HCT116 (cell line): ENCODE measurements around the gene HYAL1. TPM values are rescaled to one million over a fixed set of nuclear protein-coding genes. Genes with fewer than 3 reads are reported as not detected.

Experiments used
- ATAC-seq: fragments of 200-7000 bp; cut with Tn5 transposase; 2 replicates; pipeline ENCODE4 v1.9.1; 2020; ENCODE audit warnings: mild to moderate bottlenecking, moderate library complexity
- BruUV-seq: library from RNA; stranded (reverse); fragments of 400-500 nt; replicated peaks from 2 replicates; lab custom pipeline; 2021; lab: Mats Ljungman, UMichigan
- CTCF ChIA-PET: fragments of 300-600 bp; sonication (Branson Sonifier 250); formaldehyde crosslinking; loops from one replicate; lab custom pipeline; 2021; ENCODE audit warnings: antibody characterized with exemption; lab: Charles Lee
- POLR2A ChIA-PET: fragments of 300-600, 350-600 bp; sonication (Branson Sonifier 250); formaldehyde crosslinking; loops from one replicate; lab custom pipeline; 2021; ENCODE audit warnings: antibody characterized with exemption; lab: Charles Lee
- RAD21 ChIA-PET, 2 experiments: fragments of 300-600 bp; sonication (Branson Sonifier 250); formaldehyde crosslinking; loops; one replicate each; lab custom pipeline; 2023; ENCODE audit warnings: low total read pairs in 2 of 2; ENCODE audit not compliant: uncharacterized antibody in 2 of 2, unreplicated experiment in 2 of 2, low non-redundant PET in 1 of 2; lab: Charles Lee
- DNase-seq: peaks from one replicate; pipeline ENCODE4 v3.0.0-alpha.2; 2010; ENCODE audit warnings: low read depth, low spot score
- H2AFZ ChIP-seq: fragments of 200-600 bp; shearing (Covaris generic), sonication (generic); 2 replicates; pipeline ENCODE4 v1.6.1; 2017; ENCODE audit warnings: low read depth, mixed run types, mixed read lengths, antibody characterized with exemption, low read length; ENCODE audit not compliant: poor library complexity, severe bottlenecking
- H3K27ac ChIP-seq: 2 replicates; pipeline ENCODE4 v1.5.1; 2012; ENCODE audit warnings: low read depth, low read length
- H3K27me3 ChIP-seq: fragments of 200-600 bp; sonication (generic); 2 replicates; pipeline ENCODE4 v1.6.1; 2016; ENCODE audit warnings: mixed run types, low read length, mixed read lengths; ENCODE audit not compliant: insufficient read depth
- H3K36me3 ChIP-seq, 2 experiments: fragments of 200-500 bp in 1 of 2; fragments of 200-600 bp in 1 of 2; sonication (Bioruptor generic) in 1 of 2; sonication (generic) in 1 of 2; 2 replicates each; pipeline versions ENCODE4 v1.5.1 to v1.6.1; 2014 to 2016; ENCODE audit warnings: low read length in 2 of 2, inconsistent platforms in 1 of 2, mixed read lengths in 1 of 2, mixed run types in 1 of 2; ENCODE audit not compliant: insufficient read depth in 2 of 2, control insufficient read depth in 1 of 2
- H3K4me1 ChIP-seq, 2 experiments: fragments of 200-600 bp in 1 of 2; sonication (generic) in 1 of 2; 2 replicates each; pipeline versions ENCODE4 v1.5.1 to v1.6.1; 2012 to 2017; ENCODE audit warnings: low read length in 2 of 2, inconsistent platforms in 1 of 2, mild to moderate bottlenecking in 1 of 2, mixed read lengths in 1 of 2, mixed run types in 1 of 2, moderate library complexity in 1 of 2; ENCODE audit not compliant: insufficient read depth in 2 of 2, control insufficient read depth in 1 of 2
- H3K4me2 ChIP-seq: fragments of 200-600 bp; sonication (generic); 2 replicates; pipeline ENCODE4 v1.6.1; 2017; ENCODE audit warnings: mixed run types, low read length, mixed read lengths
- H3K4me3 ChIP-seq, 2 experiments: fragments of 200-600 bp in 1 of 2; sonication (generic) in 1 of 2; replicated peaks in 1 of 2; 2 replicates each; pipeline ENCODE4 v1.5.1; 2011 to 2016; ENCODE audit warnings: low read length in 2 of 2, control low read depth in 1 of 2, low read depth in 1 of 2, mild to moderate bottlenecking in 1 of 2, mixed read lengths in 1 of 2, mixed run types in 1 of 2
- H3K79me2 ChIP-seq: fragments of 200-600 bp; sonication (generic); 2 replicates; pipeline ENCODE4 v1.6.1; 2017; ENCODE audit warnings: mild to moderate bottlenecking, mixed run types, low read length, moderate library complexity, mixed read lengths; ENCODE audit not compliant: insufficient read depth
- H3K9ac ChIP-seq: fragments of 200-600 bp; sonication (generic); 2 replicates; pipeline ENCODE4 v1.6.1; 2016; ENCODE audit warnings: low read length, mixed read lengths
- H3K9me2 ChIP-seq: fragments of 200-600 bp; sonication (generic), shearing (Covaris generic); 2 replicates; pipeline ENCODE4 v1.6.1; 2017; ENCODE audit warnings: mixed run types, mild to moderate bottlenecking, moderate library complexity; ENCODE audit not compliant: insufficient read depth
- H3K9me3 ChIP-seq, 2 experiments: fragments of 200-500 bp in 1 of 2; fragments of 200-600 bp in 1 of 2; sonication (Bioruptor generic) in 1 of 2; sonication (generic) in 1 of 2; 2 replicates each; pipeline ENCODE4 v1.6.1; 2014 to 2017; ENCODE audit warnings: low read length in 2 of 2, mixed read lengths in 2 of 2, inconsistent platforms in 1 of 2, low read depth in 1 of 2, mild to moderate bottlenecking in 1 of 2, mixed run types in 1 of 2, moderate library complexity in 1 of 2; ENCODE audit not compliant: control insufficient read depth in 1 of 2, insufficient read depth in 1 of 2
- H4K20me1 ChIP-seq: fragments of 200-600 bp; sonication (generic), shearing (Covaris generic); 2 replicates; pipeline ENCODE4 v1.6.1; 2017; ENCODE audit warnings: mixed run types, mild to moderate bottlenecking, moderate library complexity; ENCODE audit not compliant: insufficient read depth
- CBX3 ChIP-seq: IDR thresholded peaks from 2 replicates; pipeline ENCODE4 v1.6.1; 2012; ENCODE audit warnings: low read depth
- CTCF ChIP-seq, 3 experiments: fragments of 200-600 bp in 1 of 3; sonication (generic) in 1 of 3; IDR thresholded peaks in 2 of 3; conservative IDR thresholded peaks in 1 of 3; 2 replicates each; pipeline ENCODE4 v1.5.1; 2012 to 2017; ENCODE audit warnings: low read depth in 2 of 3, low read length in 2 of 3, antibody characterized with exemption in 1 of 3, borderline replicate concordance in 1 of 3, control low read depth in 1 of 3, mild to moderate bottlenecking in 1 of 3, mixed read lengths in 1 of 3, mixed run types in 1 of 3, moderate library complexity in 1 of 3; ENCODE audit not compliant: insufficient read depth in 1 of 3
- EGR1 ChIP-seq: IDR thresholded peaks from 2 replicates; pipeline ENCODE4 v1.6.1; 2012; ENCODE audit warnings: low read depth
- ELF1 ChIP-seq: IDR thresholded peaks from 2 replicates; pipeline ENCODE4 v1.6.1; 2012; ENCODE audit warnings: low read depth, borderline replicate concordance
- RAD21 ChIP-seq: IDR thresholded peaks from 2 replicates; pipeline ENCODE4 v1.6.1; 2012; ENCODE audit warnings: low read depth, mild to moderate bottlenecking
- SRF ChIP-seq: IDR thresholded peaks from 2 replicates; pipeline ENCODE4 v1.6.1; 2012; ENCODE audit warnings: low read depth
- YY1 ChIP-seq: IDR thresholded peaks from 2 replicates; pipeline ENCODE4 v1.6.1; 2011; ENCODE audit warnings: low read length, low read depth, moderate library complexity, mild to moderate bottlenecking; ENCODE audit not compliant: insufficient replicate concordance; ENCODE audit errors: extremely low read depth
- ZFX ChIP-seq: fragments of 450-650 bp; IDR thresholded peaks from 2 replicates; pipeline ENCODE4 v1.6.1; 2017
- intact Hi-C: fragments of 100-400 bp; cut with micrococcal nuclease; formaldehyde crosslinking; loops from 2 replicates; pipeline ENCODE4 v1.10.0; 2022
- total RNA-seq: library from RNA; stranded (reverse); gene quantifications from one replicate; pipeline ENCODE4 v1.2.1, GENCODE V29; 2021; ENCODE audit not compliant: unreplicated experiment

HYAL1 gene
- total RNA-seq, 1 experiment from 2014 or later, result 6.1 TPM

GRCh38 chr3:50323092-50323600 is 19.8 kb upstream of the HYAL1 start:
- Histone ChIP-seq H3K4me2 (no peak overlapping the region), H3K79me2 (peaks cover 56% of the 10 kb centered on the region), H3K4me3 (no peak overlapping the region), H3K36me3 (peaks cover 9 to 25% of the 10 kb centered on the region in 2 experiments; a peak in 2 of 4 replicates), H3K9ac (no peak overlapping the region), H3K9me2 (no peaks in the 10 kb centered on the region), H2AFZ (no peak overlapping the region), H3K27me3 (no peaks in the 10 kb centered on the region), H3K27ac (peak overlapping the region; percentile 93; the same call in 1 of the 2 replicates), H3K9me3 (no peaks in the 10 kb centered on the region), H4K20me1 (no peaks in the 10 kb centered on the region), H3K4me1 (peaks cover 41 to 67% of the 10 kb centered on the region in 2 experiments)
- no peak for DNase-seq
- no peak for TF ChIP-seq ZFX
- no peak for TF ChIP-seq RAD21
- no peak for TF ChIP-seq ELF1
- no peak for TF ChIP-seq CTCF (IDR thresholded peaks at IDR 0.05 in 2 of 3, conservative IDR thresholded peaks at IDR 0.05 in 1 of 3; ENCODE audit: borderline replicate concordance in 1 of 3, insufficient read depth in 1 of 3, low read depth in 2 of 3, low read length in 2 of 3)
- TF ChIP-seq SRF, result no peak
- no peak for TF ChIP-seq EGR1
- TF ChIP-seq YY1, result no peak
- no peak for TF ChIP-seq CBX3
- BruUV-seq, result no TSS peak
- ATAC-seq, result no peak
- intact Hi-C loops, result no loop called here
- CTCF ChIA-PET, result interaction anchor here (0.8 kb wide), 1 partner anchor 46 kb away, joined by 3 read pairs; no protein-coding TSS in a partner anchor
- POLR2A ChIA-PET, result interaction anchor here (1.3 kb wide), 1 partner anchor 14 kb away, joined by 4 read pairs; no protein-coding TSS in a partner anchor
- RAD21 ChIA-PET, result interaction anchor here in 1 of 2 experiments (1.5 kb wide), 1 partner anchor 24 kb away, joined by 4 read pairs; the partner anchor contains the start of genes HYAL3 and NAA80
